ENCODE measurements around the gene ADCY2. TPM values are rescaled to one million over a fixed set of nuclear protein-coding genes. Genes with fewer than 3 reads are reported as not detected.

The ADCY2 gene
- polyA plus RNA-seq, 1 experiment, result not detected

GRCh38 chr5:7866196-7866595, 470.3 kb downstream of the ADCY2 start:
- ChIA-PET POLR2A (no interaction called here), CTCF (interaction anchor here (12.9 kb wide), 1 partner anchor 21 kb away, joined by 102 read pairs; no protein-coding TSS in a partner anchor)
- peaks cover 3% of the 10 kb centered on the region; the same call in 1 of the 2 replicates for H3K9me3 ChIP-seq (ENCODE audit: control insufficient read depth, insufficient read depth, low read length)
- no peaks in the 10 kb centered on the region for H3K27me3 ChIP-seq (ENCODE audit: control insufficient read depth, insufficient read depth, low read length)
- no peak overlapping the region for H3K4me3 ChIP-seq (ENCODE audit: low read depth, low read length)
- H3K27ac ChIP-seq (ENCODE audit: low read depth, low read length), result no peak overlapping the region
- TF ChIP-seq CTCF (IDR thresholded peaks at IDR 0.05; ENCODE audit: low read depth, low read length), result no peak
- DNase-seq (ENCODE audit: low read depth, low spot score), result no peak

GRCh38 chr5:7867260-7867659, 471.3 kb downstream of the ADCY2 start:
- Histone ChIP-seq H3K9me3 (ENCODE audit: control insufficient read depth, insufficient read depth, low read length) (peaks cover 3% of the 10 kb centered on the region; the same call in 1 of the 2 replicates), H3K27ac (ENCODE audit: low read depth, low read length) (no peak overlapping the region), H3K4me3 (ENCODE audit: low read depth, low read length) (no peak overlapping the region), H3K27me3 (ENCODE audit: control insufficient read depth, insufficient read depth, low read length) (no peaks in the 10 kb centered on the region)
- ChIA-PET POLR2A (no interaction called here), CTCF (interaction anchor here (1.0 to 12.9 kb wide), 3 partner anchors 10 to 50 kb away, joined by 3 to 102 read pairs (median 5); no protein-coding TSS in a partner anchor)
- DNase-seq (ENCODE audit: low read depth, low spot score), result no peak
- no peak for TF ChIP-seq CTCF (IDR thresholded peaks at IDR 0.05; ENCODE audit: low read depth, low read length)

DNA sequence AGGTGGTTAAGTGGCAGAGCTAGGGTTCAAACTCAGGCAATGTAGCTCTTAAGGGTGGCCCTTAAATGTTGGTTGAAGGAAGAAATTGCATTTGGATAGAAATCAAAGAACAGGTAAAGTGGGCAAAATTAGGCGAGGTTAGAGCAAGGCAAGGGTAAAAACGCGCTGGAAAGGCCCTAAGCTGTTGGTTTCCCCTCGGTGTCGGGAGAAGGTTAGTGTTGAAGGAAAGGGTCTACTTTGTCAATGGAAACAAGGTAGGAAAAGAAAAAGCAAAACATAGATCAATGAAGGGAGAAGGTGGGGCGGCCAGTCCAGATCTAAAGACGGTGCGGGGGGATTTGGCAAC, 472.5 kb downstream of the ADCY2 start:
- H3K27ac ChIP-seq (ENCODE audit: low read depth, low read length), result no peak overlapping the region
- peaks cover 3% of the 10 kb centered on the region; the same call in 1 of the 2 replicates for H3K9me3 ChIP-seq (ENCODE audit: control insufficient read depth, insufficient read depth, low read length)
- TF ChIP-seq CTCF (IDR thresholded peaks at IDR 0.05; ENCODE audit: low read depth, low read length), result no peak
- no peak for DNase-seq (ENCODE audit: low read depth, low spot score)
- H3K4me3 ChIP-seq (ENCODE audit: low read depth, low read length), result peak overlapping the region; percentile 85
- no peaks in the 10 kb centered on the region for H3K27me3 ChIP-seq (ENCODE audit: control insufficient read depth, insufficient read depth, low read length)
- ChIA-PET POLR2A (interaction anchor here (0.6 to 1.0 kb wide), 3 partner anchors 17 to 833 kb away, joined by 3 to 5 read pairs (median 4); partner anchors contain the start of gene CFAP90), CTCF (interaction anchor here (1.0 to 12.9 kb wide), 5 partner anchors 8 to 52 kb away, joined by 3 to 102 read pairs (median 3); partner anchors contain the start of gene CFAP90)

- peak; percentile 81 for DNase-seq (ENCODE audit: low read depth, low spot score)
- Histone ChIP-seq H3K9me3 (ENCODE audit: control insufficient read depth, insufficient read depth, low read length) (peaks cover 3% of the 10 kb centered on the region; the same call in 1 of the 2 replicates), H3K4me3 (ENCODE audit: low read depth, low read length) (peak within 1 kb of the TSS; percentile 85), H3K27ac (ENCODE audit: low read depth, low read length) (no peak within 1 kb of the TSS), H3K27me3 (ENCODE audit: control insufficient read depth, insufficient read depth, low read length) (no peaks in the 10 kb centered on the region)
- ChIA-PET POLR2A (interaction anchor here (1.0 kb wide), 2 partner anchors 18 kb away, joined by 3 to 5 read pairs; partner anchors contain the start of gene CFAP90), CTCF (interaction anchor here (1.0 to 12.9 kb wide), 4 partner anchors 8 to 53 kb away, joined by 3 to 102 read pairs (median 3); partner anchors contain the start of gene CFAP90)
- no peak for TF ChIP-seq CTCF (IDR thresholded peaks at IDR 0.05; ENCODE audit: low read depth, low read length)
These were observed 473.0 kb downstream of the ADCY2 start, which contains the start of the genes FASTKD3 and MTRR for GRCh38 chr5:7868773-7869473. Gene FASTKD3, minus strand, starts transcription at chr5:7869031. Its CDS starts 948 bp downstream, at chr5:7868083. Gene MTRR, plus strand, starts transcription at chr5:7869148. Its CDS starts 1,647 bp downstream, at chr5:7870795.
